Fibroblast of villous mesenchyme (primary cell): ENCODE results near the gene CTSL. TPM values are rescaled to one million over a fixed set of nuclear protein-coding genes. Genes with fewer than 3 reads are reported as not detected.
A peak's percentile ranks its signal among the peaks of the same experiment; 100 is the strongest.

Experiments used
- DNase-seq: peaks from one replicate; pipeline ENCODE4 v3.0.0-alpha.2; 2010; ENCODE audit warnings: low read depth
- H3K4me3 ChIP-seq: 2 replicates; pipeline ENCODE4 v1.5.1; 2011; ENCODE audit warnings: low read depth, mild to moderate bottlenecking, low read length
- CTCF ChIP-seq: IDR thresholded peaks from 2 replicates; pipeline ENCODE4 v1.5.1; 2012; ENCODE audit warnings: low read depth, mild to moderate bottlenecking, low read length; ENCODE audit not compliant: insufficient read depth
- total RNA-seq: library from RNA; depleted of rRNA; stranded (reverse); fragments of >200 nt; gene quantifications from 2 replicates; pipeline ENCODE4 v1.2.3, GENCODE V29; 2012

Gene CTSL
- total RNA-seq, 1 donor, result 163 TPM

GRCh38 chr9:87713988-87714330 lies 12.0 kb upstream of the CTSL start:
- no peak for TF ChIP-seq CTCF
- peak overlapping the region; percentile 32 for H3K4me3 ChIP-seq
- no peak for DNase-seq

- no peak overlapping the region for H3K4me3 ChIP-seq
- no peak for TF ChIP-seq CTCF
- DNase-seq, result peak; percentile 97
Observed at GRCh38 chr9:87714819-87715218, 11.1 kb upstream of the CTSL start.

- peak; percentile 69 for DNase-seq
- no peak overlapping the region for H3K4me3 ChIP-seq
- no peak for TF ChIP-seq CTCF
Observed at GRCh38 chr9:87716141-87716540, 9.8 kb upstream of the CTSL start.

- H3K4me3 ChIP-seq, result no peak overlapping the region
- TF ChIP-seq CTCF, result no peak
- DNase-seq, result no peak
Observed at GRCh38 chr9:87717456-87717855, 8.5 kb upstream of the CTSL start.

- H3K4me3 ChIP-seq, result no peak overlapping the region
- no peak for TF ChIP-seq CTCF
- DNase-seq, result no peak
Observed at GRCh38 chr9:87718231-87718630, 7.7 kb upstream of the CTSL start.

GRCh38 chr9:87718852-87719612 lies 6.9 kb upstream of the CTSL start:
- no peak overlapping the region for H3K4me3 ChIP-seq
- no peak for TF ChIP-seq CTCF
- no peak for DNase-seq

- DNase-seq, result no peak
- TF ChIP-seq CTCF, result no peak
- H3K4me3 ChIP-seq, result no peak overlapping the region
Observed at GRCh38 chr9:87720173-87720572, 5.7 kb upstream of the CTSL start.
